HG03196 (cell line): ENCODE results near the gene ASXL1.
"Not testable (repeated sequence)": the region's sequence is repeated elsewhere in the genome, so short reads cannot be mapped to it uniquely, and the experiment has no call there.

Experiments used
- ATAC-seq: cut with Tn5 transposase; IDR thresholded peaks from one replicate; pipeline ENCODE4 v1.9.1; 2021; ENCODE audit not compliant: unreplicated experiment

ASXL1 gene

DNA sequence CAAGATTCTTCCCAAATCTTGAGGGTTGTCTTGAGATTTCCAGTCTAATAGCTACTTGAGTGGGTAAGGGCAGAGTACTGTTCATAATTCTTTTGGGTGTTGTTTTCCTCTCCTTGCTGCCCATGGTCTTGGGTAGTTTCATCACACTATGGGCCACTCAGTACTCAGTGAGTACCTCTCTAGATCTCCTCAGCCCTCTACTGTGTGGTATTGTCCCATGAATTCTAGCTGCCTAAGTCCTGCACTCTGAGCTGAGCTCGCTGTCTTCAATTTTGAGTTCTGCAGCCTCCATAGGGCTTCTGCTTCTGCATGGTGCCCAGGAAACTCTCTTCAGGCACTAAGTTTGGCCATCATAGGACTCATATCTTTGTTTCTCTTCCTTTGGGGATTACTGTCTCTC lies 42.3 kb downstream of the ASXL1 start:
- ATAC-seq, result no peak

DNA sequence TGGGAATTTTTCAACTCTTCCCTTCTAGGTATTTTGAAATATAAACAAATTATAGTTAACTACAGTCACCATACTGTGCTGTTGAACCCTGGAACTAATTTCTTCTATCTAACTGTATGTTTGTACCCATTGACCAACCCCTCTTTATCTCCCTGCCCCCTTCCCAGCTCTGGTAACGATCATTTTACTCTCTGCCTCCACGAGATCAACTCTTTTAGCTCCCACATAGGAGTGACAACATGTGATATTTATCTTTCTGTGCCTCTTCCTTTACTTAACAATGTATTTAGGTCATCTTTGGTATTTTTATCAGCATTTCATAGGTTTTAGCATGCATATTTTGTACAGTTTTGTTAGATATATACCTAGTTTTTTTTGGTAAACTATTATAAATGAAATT lies 45.9 kb downstream of the ASXL1 start:
- ATAC-seq, result no peak

DNA sequence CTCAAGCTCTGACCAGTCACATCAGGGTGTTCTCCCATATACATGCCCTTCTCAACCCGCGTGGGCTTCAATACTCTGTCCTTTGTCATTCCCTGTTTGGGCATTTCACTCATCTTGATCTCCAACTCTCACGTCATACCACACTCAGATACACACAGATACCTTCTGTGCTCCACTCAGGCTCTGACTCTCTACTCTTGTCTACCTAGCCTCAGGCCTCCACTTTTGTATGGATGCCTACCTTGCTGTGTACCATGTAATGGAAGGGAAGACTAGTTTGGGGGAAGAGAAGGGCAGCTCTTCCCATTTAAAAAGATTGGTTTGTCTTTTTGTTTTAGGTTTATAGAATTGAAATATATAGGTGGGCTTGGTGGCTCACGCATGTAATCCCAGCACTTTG lies 48.6 kb downstream of the ASXL1 start:
- ATAC-seq, result no peak

DNA sequence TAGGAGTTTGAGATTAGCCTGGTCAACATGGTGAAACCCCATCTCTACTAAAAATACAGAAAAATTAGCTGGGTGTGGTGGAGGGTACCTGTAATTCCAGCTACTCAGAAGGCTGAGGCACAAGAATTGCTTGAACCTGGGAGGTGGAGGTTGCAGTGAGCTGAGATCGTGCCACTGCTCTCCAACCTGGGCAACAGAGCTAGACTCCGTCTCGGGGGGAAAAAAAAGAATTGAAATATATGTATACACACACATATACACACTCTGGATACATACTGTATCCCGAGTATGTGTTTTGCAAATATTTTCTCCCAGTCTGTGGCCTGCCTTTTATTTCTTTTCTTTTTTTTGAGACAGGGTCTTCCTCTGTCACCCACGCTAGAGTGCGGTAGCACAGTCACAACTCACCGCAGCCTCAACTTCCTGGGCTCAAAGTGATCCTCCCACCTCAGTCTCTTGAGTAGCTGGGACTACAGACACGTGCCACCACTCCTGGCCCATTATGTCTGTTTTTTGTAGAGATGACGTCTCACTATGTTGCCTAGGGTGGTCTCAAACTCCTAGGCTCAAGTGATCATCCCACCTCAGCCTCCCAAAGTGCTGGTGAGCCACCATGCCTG lies 49.1 kb downstream of the ASXL1 start:
- not testable (repeated sequence) for ATAC-seq

DNA sequence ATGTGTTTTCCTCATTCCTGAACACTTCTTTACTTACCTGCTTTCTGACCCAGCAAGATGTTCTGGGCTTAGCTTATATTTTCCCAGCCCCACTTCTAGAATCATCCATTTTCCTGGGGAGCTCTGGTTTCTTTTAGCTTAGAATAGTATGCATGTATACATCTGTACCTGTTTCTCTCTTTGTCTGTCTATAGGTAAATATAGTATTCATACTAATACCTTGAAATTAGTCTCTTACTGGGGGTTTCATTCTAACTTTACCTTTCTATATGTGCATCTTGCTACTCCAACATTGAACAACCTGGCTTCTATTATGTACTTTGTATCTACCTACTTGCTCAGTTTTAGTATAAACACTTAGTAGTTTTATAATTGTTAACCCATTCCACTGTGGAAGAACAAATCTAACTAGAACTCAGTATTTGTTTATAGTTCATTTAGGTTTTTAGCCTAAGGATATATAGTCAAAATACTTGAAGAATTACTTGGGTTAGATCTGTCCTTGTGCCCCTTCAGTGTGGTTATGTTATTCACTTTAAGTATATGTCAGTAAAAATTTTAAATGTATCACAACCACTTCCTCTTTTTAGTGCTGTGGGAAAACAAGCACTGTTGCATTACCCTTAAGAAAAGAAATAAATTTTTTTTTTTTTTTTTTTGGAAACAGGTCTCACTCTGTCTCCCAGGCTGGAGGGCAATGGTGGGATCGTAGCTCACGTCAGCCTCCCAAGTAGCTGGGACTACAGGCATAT lies 54.0 kb downstream of the ASXL1 start:
- ATAC-seq, result no peak

DNA sequence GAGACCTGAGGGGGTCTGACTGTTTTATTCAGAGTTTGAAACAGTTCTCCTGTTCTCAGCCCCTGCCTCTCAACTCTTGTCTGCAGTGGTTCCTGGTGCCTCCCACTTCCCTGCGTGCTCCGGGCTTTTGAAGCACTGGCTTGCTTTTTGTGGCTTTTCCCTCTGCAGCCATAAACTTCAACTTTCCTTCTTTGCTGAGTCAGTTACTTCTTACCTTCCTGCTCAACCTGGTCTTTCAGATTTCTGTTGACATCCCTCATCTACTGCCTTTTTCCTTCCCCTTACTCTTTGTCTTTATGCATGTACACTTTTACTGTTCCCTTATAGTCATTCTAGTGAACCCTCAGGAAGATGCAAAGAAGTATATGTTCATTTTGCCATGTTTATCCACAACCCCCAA lies 57.4 kb downstream of the ASXL1 start:
- no peak for ATAC-seq

DNA sequence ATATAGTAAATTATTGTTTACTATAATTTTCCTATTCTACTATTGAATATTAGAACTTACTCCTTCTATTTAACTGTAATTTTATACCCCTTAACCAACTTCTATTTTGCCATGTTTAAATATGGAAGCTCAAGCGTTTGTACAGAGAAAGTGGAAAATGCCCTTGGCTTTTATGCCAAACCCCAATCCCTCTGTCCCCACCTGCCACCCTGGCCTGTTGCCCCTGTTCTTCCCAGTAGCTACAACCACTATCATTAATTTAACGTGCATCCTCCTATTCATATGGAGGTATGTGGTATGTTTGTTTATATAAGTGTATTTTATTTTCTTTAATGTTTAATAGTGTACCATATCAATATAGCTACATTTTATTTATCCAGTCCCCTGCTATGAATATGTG lies 58.1 kb downstream of the ASXL1 start:
- no peak for ATAC-seq

DNA sequence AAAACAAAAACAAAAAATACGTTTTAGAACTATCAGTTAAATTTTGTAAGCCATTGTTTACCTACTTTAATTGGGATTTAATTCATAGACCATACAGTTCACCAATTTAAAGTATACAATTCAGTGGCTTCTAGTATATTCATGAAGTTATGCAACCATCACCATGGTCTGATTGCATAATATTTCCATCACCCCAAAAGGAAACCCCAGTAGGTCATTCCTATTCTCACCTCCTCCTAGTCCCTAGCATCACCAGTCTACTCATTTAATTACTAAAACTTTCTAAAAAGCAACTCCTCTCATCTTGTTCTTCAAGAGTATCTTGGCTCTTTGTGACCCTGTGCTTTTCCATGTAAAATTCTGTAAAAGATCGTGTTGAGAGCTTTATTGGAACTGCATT lies 60.2 kb downstream of the ASXL1 start:
- ATAC-seq, result no peak

DNA sequence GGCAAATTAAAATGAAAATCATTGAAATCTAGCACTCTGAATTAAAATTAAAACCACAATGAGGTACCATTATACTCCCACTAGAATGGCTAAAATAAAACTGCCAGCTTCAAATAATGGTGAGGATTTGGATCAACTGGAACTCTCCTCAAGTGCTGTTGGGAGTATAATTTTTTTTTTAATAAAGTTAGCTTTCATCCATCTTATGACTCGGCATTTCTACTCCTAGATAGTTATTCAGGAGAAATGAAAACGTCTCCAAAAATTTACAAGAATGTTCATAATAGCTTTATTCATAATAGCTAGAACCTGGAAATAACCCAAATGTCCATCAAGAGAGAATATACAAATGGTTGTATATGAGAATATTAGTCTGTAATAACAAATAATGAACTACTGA lies 63.2 kb downstream of the ASXL1 start:
- no peak for ATAC-seq

DNA sequence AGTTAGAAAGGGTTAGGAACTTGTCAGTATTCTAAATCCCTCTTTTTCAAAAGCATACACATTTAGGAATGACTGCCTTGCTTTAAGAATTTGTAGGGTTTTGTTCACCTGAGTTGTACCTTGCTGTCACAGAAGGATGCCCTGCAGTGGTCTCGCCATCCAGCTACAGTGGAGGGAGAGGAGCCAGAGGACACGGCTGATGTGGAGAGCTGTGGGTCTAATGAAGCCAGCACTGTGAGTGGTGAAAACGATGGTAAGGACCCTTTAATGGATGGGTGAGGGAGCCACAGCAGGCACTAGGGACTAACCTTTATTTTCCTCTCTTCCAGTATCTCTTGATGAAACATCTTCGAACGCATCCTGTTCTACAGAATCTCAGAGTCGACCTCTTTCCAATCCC lies 69.9 kb downstream of the ASXL1 start:
- ATAC-seq, result no peak

DNA sequence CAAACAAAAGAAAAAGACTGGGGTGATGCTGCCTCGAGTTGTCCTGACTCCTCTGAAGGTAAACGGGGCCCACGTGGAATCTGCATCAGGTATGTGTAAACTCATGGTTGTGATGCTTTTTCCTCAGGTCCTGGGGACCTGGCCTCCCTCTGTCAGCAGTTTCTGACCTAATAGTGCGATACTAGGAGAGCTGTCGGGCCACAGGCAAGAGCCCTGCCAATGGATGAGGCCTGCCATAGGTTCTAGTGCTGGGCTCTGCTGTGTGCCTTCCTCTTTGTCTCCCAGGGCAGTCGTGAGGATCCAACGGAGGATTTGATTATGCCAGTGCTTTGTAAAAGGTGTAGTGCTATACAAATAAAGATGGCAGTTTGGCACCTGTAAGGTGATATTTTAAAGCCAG lies 71.2 kb downstream of the ASXL1 start:
- ATAC-seq, result no peak

DNA sequence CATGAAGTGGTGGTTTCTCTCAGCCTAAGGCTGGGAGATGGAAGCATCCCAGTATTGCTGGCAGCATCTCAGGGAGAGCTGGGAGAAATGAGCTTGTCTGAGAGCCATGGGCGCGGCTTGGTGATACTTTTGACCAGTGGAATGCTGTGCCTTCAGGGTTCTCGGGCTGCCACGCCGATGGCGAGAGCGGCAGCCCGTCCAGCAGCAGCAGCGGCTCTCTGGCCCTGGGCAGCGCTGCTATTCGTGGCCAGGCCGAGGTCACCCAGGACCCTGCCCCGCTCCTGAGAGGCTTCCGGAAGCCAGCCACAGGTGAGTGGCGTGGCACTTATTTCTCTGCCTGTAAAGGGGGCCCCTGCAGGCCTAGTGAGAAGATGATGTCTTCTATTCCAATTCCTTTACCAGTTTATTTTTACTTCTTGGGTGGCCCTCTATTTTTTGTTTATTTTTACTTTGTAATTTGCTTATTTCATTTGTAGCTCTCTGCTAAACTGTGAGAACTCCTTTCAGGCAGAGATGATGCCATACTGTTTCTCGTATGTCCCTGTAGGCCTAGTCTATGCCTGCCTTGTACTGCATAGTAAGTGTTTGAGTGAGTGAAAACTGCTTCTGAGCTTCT lies 71.7 kb downstream of the ASXL1 start:
- ATAC-seq, result no peak

DNA sequence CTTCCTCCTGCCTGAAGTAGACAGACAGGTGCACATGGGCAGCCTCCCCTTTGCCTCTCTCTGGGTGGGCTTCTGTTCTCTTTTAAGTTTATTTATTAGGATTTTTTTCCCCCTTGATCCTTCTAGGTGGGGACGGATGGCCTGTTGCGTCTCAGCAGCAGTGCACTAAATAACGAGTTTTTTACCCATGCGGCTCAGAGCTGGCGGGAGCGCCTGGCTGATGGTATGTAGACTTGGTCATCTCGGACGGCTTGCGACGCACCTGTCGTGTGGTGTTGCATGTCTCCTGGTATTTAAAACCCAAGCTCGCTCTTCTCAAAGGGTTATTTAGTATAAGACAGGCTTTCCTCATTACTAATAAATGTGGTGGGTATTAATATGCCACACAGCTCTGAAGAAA lies 73.3 kb downstream of the ASXL1 start:
- ATAC-seq, result no peak

DNA sequence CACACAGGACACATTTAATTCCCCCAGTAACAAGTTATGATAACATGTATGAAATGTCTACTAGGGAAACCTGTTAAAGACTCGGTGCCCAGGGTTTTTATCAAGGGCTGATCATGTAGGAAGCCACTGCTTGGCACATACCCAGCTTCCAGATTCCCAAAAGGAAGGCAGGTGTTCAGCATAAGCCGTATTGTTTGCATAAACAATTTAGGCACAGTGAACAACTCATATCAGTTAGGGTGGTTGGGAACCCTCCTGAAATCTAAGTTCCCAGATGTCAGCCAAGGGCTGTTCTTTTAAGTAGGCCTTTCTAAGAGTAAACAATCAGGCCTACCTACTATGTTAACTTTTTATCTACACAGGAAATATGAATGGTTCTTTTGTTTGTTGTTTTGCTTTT lies 74.1 kb downstream of the ASXL1 start:
- no peak for ATAC-seq

DNA sequence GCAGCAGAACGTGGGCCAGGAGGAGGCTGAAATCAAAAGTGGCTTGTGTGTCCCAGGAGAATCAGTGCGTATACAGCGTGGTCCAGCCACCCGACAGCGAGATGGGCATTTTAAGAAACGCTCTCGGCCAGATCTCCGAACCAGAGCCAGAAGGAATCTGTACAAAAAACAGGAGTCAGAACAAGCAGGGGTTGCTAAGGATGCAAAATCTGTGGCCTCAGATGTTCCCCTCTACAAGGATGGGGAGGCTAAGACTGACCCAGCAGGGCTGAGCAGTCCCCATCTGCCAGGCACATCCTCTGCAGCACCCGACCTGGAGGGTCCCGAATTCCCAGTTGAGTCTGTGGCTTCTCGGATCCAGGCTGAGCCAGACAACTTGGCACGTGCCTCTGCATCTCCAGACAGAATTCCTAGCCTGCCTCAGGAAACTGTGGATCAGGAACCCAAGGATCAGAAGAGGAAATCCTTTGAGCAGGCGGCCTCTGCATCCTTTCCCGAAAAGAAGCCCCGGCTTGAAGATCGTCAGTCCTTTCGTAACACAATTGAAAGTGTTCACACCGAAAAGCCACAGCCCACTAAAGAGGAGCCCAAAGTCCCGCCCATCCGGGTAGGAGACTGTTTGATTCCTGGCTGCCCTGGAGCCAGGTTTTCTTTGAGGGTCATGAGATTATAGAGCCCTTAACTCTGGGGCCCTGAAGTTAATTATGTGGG lies 75.3 kb downstream of the ASXL1 start:
- no peak for ATAC-seq

DNA sequence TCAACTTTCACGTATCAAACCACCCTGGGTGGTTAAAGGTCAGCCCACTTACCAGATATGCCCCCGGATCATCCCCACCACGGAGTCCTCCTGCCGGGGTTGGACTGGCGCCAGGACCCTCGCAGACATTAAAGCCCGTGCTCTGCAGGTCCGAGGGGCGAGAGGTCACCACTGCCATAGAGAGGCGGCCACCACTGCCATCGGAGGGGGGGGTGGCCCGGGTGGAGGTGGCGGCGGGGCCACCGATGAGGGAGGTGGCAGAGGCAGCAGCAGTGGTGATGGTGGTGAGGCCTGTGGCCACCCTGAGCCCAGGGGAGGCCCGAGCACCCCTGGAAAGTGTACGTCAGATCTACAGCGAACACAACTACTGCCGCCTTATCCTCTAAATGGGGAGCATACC lies 76.3 kb downstream of the ASXL1 start:
- ATAC-seq, result no peak

DNA sequence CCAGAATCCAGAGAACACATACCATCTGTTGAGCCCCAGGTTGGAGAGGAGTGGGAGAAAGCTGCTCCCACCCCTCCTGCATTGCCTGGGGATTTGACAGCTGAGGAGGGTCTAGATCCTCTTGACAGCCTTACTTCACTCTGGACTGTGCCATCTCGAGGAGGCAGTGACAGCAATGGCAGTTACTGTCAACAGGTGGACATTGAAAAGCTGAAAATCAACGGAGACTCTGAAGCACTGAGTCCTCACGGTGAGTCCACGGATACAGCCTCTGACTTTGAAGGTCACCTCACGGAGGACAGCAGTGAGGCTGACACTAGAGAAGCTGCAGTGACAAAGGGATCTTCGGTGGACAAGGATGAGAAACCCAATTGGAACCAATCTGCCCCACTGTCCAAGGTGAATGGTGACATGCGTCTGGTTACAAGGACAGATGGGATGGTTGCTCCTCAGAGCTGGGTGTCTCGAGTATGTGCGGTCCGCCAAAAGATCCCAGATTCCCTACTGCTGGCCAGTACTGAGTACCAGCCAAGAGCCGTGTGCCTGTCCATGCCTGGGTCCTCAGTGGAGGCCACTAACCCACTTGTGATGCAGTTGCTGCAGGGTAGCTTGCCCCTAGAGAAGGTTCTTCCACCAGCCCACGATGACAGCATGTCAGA lies 77.4 kb downstream of the ASXL1 start:
- no peak for ATAC-seq

DNA sequence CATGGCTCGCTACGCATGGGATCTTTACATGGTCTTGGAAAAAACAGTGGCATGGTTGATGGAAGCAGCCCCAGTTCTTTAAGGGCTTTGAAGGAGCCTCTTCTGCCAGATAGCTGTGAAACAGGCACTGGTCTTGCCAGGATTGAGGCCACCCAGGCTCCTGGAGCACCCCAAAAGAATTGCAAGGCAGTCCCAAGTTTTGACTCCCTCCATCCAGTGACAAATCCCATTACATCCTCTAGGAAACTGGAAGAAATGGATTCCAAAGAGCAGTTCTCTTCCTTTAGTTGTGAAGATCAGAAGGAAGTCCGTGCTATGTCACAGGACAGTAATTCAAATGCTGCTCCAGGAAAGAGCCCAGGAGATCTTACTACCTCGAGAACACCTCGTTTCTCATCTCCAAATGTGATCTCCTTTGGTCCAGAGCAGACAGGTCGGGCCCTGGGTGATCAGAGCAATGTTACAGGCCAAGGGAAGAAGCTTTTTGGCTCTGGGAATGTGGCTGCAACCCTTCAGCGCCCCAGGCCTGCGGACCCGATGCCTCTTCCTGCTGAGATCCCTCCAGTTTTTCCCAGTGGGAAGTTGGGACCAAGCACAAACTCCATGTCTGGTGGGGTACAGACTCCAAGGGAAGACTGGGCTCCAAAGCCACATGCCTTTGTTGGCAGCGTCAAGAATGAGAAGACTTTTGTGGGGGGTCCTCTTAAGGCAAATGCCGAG lies 78.2 kb downstream of the ASXL1 start:
- no peak for ATAC-seq

DNA sequence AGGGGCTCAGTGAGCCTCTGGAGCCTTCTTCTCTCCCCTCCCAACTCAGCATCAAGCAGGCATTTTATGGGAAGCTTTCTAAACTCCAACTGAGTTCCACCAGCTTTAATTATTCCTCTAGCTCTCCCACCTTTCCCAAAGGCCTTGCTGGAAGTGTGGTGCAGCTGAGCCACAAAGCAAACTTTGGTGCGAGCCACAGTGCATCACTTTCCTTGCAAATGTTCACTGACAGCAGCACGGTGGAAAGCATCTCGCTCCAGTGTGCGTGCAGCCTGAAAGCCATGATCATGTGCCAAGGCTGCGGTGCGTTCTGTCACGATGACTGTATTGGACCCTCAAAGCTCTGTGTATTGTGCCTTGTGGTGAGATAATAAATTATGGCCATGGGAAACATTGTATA lies 78.8 kb downstream of the ASXL1 start:
- no peak for ATAC-seq

DNA sequence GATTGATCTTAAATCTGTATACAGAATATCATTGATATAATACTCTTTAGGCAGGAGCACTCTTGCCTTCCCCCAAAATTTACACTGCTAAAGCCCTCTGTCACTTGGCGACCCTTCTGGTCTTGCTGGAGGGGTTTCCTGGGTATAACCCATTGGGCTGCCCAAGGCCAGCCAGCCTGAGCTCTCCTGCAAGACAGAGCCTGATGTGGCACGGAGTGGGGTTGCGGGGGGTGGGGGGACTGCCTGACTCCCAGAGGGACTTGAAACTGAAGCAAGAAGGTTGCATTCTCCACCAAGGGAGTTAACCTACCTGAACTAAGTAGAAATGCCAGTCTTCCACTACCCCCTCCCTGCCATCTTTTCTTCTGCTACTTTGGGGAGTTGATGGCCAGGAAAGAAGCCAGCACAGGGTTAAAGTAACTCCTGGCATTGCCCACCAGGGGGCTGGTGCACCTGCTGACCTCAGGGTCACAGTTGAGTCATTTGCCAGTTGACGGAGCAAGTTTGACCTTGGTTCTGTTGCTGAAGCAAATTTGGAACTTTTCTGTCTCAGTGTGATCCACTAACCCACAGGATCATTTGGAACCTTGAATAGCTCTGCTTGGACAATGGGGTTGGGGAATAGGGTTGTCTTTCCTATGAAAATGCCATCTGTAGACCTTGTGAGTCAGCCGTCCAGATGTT lies 79.4 kb downstream of the ASXL1 start:
- no peak for ATAC-seq
